GM21576 (cell line): ENCODE results near the gene CLRN3.

Experiments used
- ATAC-seq: cut with Tn5 transposase; IDR thresholded peaks from one replicate; pipeline ENCODE4 v1.9.1; 2021; ENCODE audit warnings: mild to moderate bottlenecking, moderate library complexity; ENCODE audit not compliant: unreplicated experiment

The CLRN3 gene

DNA sequence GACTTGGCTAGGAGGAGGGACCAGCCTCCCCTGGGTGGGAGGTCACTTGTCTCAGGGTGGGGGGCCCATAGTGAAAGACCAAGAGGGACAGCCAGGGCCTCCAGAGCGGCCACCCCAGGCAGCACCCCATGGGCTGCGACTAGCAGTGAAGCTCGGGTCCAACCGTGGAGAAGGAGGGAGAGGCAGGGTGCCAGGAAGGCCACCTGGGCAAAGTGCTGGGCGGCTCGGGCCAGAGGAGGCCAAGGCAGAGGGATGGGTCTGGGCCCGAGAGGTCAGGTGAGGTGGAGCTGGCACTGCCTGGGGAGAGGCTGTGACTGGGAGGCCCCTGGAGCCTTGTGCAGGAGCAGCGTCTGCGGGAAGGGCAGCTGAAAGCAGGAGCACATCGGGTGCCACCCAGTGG, 41.8 kb downstream of the CLRN3 start:
- ATAC-seq = no peak

- ATAC-seq = no peak
Measured at GRCh38 chr10:127849921-127850320, 42.8 kb downstream of the CLRN3 start.

GRCh38 chr10:127849224-127849623, 43.5 kb downstream of the CLRN3 start:
- ATAC-seq = no peak

DNA sequence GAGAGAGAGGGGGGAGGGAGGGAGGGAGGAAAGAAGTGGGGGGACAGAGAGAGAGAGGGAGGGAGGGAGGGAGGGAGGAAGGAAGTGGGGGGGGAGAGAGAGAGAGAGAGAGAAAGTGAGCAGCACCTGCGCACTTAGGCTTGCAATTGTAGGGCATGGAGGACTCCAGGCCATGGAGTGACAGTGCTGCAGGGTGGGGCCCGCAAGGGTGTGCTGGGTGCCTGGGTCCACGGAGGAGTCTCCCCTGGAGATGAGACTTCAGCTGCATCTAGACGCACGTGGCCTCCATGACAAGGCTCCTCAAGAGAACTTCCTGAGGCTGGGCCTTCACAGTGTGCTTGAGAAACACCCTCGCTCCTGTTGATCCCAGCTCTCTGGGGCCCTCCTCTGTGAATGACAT, 44.5 kb downstream of the CLRN3 start:
- ATAC-seq = no peak

- no peak for ATAC-seq
Measured at GRCh38 chr10:127845756-127846155, 47.0 kb downstream of the CLRN3 start.

- no peak for ATAC-seq
Measured at GRCh38 chr10:127840884-127841283, 51.9 kb downstream of the CLRN3 start.

- no peak for ATAC-seq
Measured at GRCh38 chr10:127836966-127837365, 55.8 kb downstream of the CLRN3 start.

- ATAC-seq = no peak
Measured at GRCh38 chr10:127836176-127836575, 56.6 kb downstream of the CLRN3 start.

DNA sequence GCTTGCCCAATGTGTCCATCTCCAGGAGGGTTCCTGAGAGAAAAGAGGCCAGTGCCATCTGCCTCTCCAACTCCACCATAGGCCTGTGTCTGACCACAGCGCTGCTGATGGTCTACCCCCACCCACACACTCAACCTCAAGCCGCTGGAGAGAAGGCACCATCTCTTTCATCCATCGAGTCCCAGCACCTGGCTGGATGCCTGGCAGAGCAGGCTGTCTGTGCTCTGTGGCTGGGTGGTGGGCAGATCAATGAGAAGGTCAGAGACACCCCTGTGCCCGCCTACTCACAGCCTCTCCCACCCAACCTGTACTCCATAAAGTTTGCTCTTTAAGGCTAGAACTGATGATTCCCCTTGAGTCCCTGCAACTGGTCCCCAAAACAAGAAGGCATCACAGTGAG, 58.0 kb downstream of the CLRN3 start:
- no peak for ATAC-seq

- no peak for ATAC-seq
Measured at GRCh38 chr10:127834221-127834620, 58.5 kb downstream of the CLRN3 start.

GRCh38 chr10:127833804-127834203, 58.9 kb downstream of the CLRN3 start:
- ATAC-seq = no peak

- no peak for ATAC-seq
Measured at GRCh38 chr10:127832501-127832900, 60.2 kb downstream of the CLRN3 start.

DNA sequence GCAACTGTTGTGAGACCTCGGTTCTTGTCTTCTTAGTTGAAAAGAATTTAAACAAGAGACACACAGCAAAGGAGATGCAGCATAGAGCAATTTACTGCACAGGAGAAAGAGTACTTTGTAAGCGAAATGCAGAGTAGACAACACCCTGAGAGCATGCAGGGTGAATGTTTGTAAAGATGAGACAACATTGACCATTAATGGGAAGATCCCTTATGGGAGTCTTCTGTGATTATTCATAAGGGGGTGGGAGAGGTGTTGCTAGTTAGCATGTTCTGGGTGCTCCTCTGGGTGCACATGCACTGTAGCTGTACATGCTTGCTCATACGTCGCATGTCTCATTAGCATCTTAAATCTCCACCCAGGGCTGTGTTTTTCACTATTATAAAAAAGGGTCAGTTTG, 62.3 kb downstream of the CLRN3 start:
- ATAC-seq = no peak
